ENCODE results near the gene LZTR1.

The LZTR1 gene

DNA sequence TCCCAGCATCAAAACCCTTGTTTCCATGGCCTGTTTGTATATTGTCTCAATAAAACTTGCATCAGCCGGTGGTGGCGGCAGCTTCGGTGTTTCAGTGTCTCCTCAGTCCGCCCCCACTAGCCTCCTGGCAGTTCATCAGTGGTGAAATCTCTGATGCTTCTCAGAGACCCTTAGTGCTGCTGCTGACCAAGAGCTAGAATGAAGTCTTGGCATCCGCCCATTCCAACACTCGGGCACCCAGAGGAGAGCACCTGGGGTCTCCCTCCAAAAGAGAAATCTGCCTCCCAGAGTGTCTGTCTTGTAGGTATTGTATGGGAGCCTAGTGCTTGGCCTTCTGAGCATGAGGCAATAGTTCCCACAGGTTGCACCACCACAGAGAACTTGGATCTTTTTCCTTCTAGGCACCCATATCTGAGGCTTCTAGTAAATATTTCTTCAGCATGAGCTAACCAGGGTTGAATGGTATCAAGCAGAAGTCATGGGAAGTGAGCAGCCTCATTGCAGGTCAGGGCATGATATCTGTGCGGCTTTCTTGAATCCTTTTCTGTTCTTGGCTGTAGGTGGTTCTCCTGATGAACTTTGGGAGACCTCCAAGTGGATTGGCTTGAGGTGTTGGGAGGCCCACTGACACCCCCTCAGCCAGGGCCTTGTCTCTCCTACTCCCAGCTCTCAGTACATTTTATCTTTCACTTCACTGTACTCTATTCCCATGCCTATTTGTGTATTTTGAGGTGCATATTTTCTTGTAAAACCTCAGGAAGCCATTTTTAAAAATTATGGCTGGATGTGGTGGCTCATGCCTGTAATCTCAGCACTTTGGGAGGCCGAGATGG lies 28.2 kb upstream of the LZTR1 start:
- H3K36me3 Mint-ChIP-seq (ENCODE audit: insufficient read depth) = peaks cover 44% of the 10 kb centered on the region
- no peak overlapping the region for H3K27ac Mint-ChIP-seq (ENCODE audit: low read depth)
- H3K9me3 Mint-ChIP-seq = no peaks in the 10 kb centered on the region
- DNase-seq (ENCODE audit: low spot score in 2 of 2) = no peak
- H3K27me3 Mint-ChIP-seq = peaks cover 19% of the 10 kb centered on the region
- H3K4me1 Mint-ChIP-seq = no peaks in the 10 kb centered on the region
- no peak overlapping the region for H3K4me3 Mint-ChIP-seq
- ATAC-seq (replicated peaks; ENCODE audit: extremely low read depth, poor library complexity, severe bottlenecking) = no peak

DNA sequence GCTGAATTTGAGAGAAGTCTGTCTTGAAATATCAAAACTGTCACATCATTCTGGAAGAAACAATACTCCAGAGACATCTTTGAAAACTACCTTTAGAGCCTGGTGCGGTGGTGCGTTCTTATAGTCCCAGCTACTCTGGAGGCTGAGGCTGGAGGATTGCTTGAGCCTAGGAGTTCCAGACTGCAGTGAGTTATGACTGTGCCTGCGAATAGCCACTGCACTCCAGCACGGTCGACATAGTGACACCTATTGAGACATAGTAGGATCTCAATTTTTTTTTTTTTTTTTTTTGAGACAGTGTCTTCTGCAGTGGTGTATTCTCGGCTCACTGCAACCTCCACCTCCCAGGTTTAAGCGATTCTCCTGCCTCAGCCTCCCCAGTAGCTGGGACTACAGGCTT lies 26.5 kb upstream of the LZTR1 start:
- DNase-seq (ENCODE audit: low spot score in 2 of 2) (no peak), ATAC-seq (replicated peaks; ENCODE audit: extremely low read depth, poor library complexity, severe bottlenecking) (no peak)
- no peak overlapping the region for H3K27ac Mint-ChIP-seq (ENCODE audit: low read depth)
- no peak overlapping the region for H3K4me3 Mint-ChIP-seq
- H3K36me3 Mint-ChIP-seq (ENCODE audit: insufficient read depth) = peaks cover 30% of the 10 kb centered on the region
- peaks cover 27% of the 10 kb centered on the region for H3K27me3 Mint-ChIP-seq
- H3K4me1 Mint-ChIP-seq = no peaks in the 10 kb centered on the region
- no peaks in the 10 kb centered on the region for H3K9me3 Mint-ChIP-seq

DNA sequence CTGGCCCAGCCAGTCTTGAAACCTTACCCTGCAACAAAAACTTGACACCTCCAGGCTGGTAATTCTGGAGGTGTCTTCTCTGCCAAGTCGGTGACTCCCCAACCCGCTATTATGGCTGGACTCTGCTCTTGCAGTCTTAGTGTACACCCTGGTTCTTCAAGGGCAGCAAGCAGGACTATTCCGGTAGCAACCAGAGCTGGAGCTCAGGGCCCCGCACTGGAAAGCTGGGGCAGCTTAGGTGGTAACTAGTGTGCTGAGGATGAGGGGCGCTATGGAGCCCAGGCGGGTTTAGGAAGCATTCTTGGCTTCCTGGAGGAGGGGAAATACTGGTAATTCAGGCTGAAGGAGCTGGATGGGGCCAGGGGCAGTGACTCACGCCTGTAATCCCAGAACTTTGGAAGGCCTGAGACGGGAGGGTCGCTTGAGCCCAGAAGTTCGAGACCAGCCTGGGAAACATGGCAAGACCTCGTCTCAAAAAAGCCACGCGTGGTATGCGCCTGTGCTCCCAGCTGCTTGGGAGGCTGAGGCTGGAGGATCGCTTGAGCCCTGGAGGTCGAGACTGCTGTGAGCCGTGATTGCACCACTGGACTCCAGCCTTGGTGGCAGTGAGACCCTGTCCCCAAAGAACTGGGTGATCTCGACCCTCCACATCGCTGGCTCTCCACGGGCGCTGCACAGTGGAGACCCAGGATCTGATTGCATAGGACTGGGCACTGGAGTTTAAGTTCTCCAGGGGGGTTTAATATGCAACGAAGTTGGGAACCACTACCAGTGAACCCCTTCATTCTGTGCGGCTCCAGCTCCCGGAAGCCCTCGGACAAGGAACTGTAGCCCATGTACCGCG lies 25.6 kb upstream of the LZTR1 start:
- Mint-ChIP-seq H3K27me3 (peaks cover 31% of the 10 kb centered on the region), H3K36me3 (ENCODE audit: insufficient read depth) (peaks cover 21% of the 10 kb centered on the region), H3K9me3 (no peaks in the 10 kb centered on the region), H3K27ac (ENCODE audit: low read depth) (no peak overlapping the region), H3K4me3 (peak overlapping the region; percentile 56), H3K4me1 (no peaks in the 10 kb centered on the region)
- DNase-seq (ENCODE audit: low spot score in 2 of 2) (no peak), ATAC-seq (replicated peaks; ENCODE audit: extremely low read depth, poor library complexity, severe bottlenecking) (no peak)

DNA sequence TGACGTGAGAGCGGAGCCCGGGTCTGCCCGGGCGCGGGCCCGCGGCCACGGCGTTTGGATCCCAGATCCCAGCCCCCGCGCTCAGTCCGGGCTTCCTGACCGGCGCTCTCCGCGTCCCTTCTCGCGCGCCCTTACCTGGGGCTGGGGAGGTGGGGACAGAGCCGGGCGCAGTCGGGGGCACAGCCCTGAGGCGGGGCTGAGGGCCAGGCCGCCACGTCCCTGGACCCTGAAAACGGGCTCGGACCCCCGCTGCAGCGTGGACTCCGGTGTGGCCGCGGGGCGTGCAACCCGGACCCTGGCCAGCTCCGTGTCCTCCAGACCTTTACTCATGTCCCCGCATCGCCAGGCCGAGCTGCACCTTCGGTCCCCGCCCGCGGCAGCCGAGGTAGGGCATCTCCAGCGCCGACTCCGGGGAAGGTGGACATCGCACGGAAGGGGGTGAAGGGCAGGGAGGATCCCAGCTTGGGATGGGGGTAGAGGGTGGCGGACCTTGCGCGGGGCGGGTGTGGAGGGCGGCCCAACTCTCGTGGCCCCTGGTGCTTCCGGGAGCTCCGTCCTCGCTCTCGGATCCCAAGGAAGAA lies 24.9 kb upstream of the LZTR1 start:
- Mint-ChIP-seq H3K9me3 (no peaks in the 10 kb centered on the region), H3K4me1 (no peaks in the 10 kb centered on the region), H3K36me3 (ENCODE audit: insufficient read depth) (peaks cover 16% of the 10 kb centered on the region), H3K27ac (ENCODE audit: low read depth) (no peak overlapping the region), H3K27me3 (peaks cover 31% of the 10 kb centered on the region), H3K4me3 (peak overlapping the region; percentile 56)
- DNase-seq (ENCODE audit: low spot score in 2 of 2) (no peak), ATAC-seq (replicated peaks; ENCODE audit: extremely low read depth, poor library complexity, severe bottlenecking) (no peak)

DNA sequence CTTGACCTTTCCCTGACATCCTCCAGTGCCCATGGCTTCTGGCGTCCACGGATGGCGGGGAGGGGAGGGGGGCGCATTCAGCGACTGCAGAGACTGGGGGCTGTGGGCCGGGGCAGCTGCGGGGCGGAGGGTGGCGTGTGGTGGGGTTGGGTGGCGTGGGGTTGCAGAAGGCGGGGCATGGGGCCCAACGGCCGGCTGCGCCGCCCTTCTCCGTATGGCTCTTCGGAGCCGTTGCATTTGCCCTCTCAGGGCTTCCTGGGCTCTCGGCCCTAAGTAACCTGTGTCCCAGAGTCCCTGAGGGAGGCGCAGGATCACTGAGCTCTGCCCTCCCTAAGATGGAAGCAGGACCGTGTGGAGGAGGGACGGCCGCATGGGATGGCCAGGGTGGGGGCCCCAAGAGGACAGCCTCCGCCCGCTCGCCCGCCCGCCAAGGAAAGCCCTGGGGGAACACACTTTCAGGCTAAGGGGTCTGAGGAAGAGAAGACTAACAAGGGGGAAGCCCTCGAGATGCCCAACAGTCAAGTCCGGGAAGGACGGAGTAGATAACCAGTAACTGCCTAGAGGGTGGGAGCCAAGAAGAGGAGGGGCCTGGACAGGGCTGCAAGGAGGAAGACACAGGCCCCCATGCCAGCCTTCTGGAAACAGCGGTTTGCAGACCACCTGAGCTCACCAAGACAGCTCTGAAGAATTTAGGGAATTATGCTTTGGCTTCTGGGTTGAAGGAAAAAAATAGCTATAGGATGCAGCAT lies 24.2 kb upstream of the LZTR1 start:
- Mint-ChIP-seq H3K4me3 (peak overlapping the region; percentile 56), H3K27me3 (peaks cover 31% of the 10 kb centered on the region), H3K4me1 (no peaks in the 10 kb centered on the region), H3K27ac (ENCODE audit: low read depth) (no peak overlapping the region), H3K36me3 (ENCODE audit: insufficient read depth) (peaks cover 10% of the 10 kb centered on the region), H3K9me3 (no peaks in the 10 kb centered on the region)
- peak; percentile 40 for ATAC-seq (replicated peaks; ENCODE audit: extremely low read depth, poor library complexity, severe bottlenecking)
- no peak for DNase-seq (ENCODE audit: low spot score in 2 of 2)

DNA sequence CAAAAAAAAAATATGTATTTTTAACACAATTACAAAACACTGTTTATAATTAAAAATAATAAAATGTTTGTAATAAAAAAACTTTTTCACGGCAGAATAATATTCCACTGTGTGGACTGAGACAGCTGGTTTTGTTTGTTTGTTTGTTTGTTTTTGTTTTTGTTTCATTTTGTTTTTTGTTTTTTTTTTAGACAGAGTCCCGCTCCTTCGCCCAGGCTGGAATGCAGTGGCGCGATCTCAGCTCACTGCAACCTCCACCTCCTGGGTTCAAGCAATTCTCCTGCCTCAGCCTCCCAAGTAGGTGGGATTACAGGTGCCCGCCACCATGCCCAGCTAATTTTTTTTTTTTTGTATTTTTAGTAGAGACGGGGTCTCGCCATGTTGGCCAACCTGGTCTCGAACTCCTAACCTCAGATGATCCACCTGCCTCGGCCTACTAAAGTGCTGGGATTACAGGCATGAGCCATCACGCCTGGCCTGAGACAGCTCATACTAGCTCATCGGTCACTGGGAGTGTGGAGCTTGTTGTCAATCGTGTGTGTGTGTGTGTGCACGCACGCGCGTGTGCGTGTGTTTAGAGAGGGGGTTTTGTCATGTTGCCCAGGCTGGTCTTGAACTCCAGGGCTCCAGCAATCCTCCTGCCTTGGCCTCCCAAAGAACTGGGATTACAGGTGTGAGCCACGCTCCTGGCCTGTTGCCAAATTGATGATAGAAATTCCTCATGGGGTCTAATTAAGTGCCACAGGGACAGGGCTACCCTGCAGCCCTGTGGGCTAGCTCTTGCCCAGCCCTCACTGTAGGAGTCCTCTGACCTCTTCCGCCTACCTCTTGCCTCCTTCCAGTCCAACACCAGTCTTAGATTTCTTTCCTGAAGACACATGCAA lies 22.3 kb upstream of the LZTR1 start:
- no peaks in the 10 kb centered on the region for H3K9me3 Mint-ChIP-seq
- peaks cover 3% of the 10 kb centered on the region for H3K36me3 Mint-ChIP-seq (ENCODE audit: insufficient read depth)
- ATAC-seq (replicated peaks; ENCODE audit: extremely low read depth, poor library complexity, severe bottlenecking) (no peak), DNase-seq (ENCODE audit: low spot score in 2 of 2) (no peak)
- no peak overlapping the region for H3K27ac Mint-ChIP-seq (ENCODE audit: low read depth)
- H3K4me1 Mint-ChIP-seq = peaks cover 6% of the 10 kb centered on the region
- peaks cover 51% of the 10 kb centered on the region for H3K27me3 Mint-ChIP-seq
- no peak overlapping the region for H3K4me3 Mint-ChIP-seq

DNA sequence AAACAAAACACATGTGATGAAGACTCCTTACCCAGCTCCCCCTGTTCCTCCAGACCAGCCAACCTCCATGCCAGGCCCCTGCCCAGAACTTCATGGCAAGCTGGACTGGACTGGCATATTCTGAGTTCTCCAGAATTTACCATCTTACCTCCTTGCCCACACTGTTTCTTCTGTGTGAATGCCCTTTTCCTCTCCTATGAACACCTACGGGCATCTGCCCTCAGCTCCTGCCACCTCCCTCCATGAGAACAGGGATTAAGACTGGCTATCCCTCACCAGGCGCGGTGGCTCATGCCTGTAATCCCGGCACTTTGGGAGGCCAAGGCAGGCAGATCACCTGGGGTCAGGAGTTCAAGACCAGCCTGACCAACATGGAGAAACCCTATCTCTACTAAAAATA lies 21.5 kb upstream of the LZTR1 start:
- Mint-ChIP-seq H3K4me1 (peaks cover 6% of the 10 kb centered on the region), H3K4me3 (no peak overlapping the region), H3K36me3 (ENCODE audit: insufficient read depth) (peaks cover 3% of the 10 kb centered on the region), H3K27me3 (peaks cover 52% of the 10 kb centered on the region), H3K9me3 (no peaks in the 10 kb centered on the region), H3K27ac (ENCODE audit: low read depth) (no peak overlapping the region)
- DNase-seq (ENCODE audit: low spot score in 2 of 2) = no peak
- no peak for ATAC-seq (replicated peaks; ENCODE audit: extremely low read depth, poor library complexity, severe bottlenecking)

DNA sequence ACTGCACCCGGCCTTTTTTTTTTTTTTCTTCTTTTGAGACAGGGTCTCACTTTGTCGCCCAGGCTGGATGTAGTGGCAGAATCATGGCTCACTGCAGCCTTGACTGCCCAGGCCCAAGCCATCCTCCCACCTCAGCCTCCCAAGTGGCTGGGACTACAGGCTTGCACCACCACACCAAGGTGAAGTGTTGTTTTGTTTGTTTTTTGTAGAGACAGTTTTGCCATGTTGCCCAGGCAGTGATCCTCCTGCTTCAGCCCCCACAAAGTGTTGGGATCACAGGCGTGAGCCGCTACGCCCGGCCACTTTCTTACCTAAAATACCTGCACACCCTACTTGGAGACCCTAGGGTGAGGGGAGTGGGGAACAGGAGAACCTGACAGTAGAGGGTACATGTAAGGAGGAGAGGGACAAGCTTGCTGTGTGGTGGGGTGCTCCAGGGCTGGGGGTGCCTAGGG lies 19.6 kb upstream of the LZTR1 start:
- no peak for ATAC-seq (replicated peaks; ENCODE audit: extremely low read depth, poor library complexity, severe bottlenecking)
- Mint-ChIP-seq H3K27ac (ENCODE audit: low read depth) (no peak overlapping the region), H3K4me1 (peaks cover 6% of the 10 kb centered on the region), H3K9me3 (no peaks in the 10 kb centered on the region), H3K27me3 (peaks cover 43% of the 10 kb centered on the region), H3K36me3 (ENCODE audit: insufficient read depth) (peaks cover 2% of the 10 kb centered on the region), H3K4me3 (no peak overlapping the region)
- DNase-seq (ENCODE audit: low spot score in 2 of 2) = no peak

DNA sequence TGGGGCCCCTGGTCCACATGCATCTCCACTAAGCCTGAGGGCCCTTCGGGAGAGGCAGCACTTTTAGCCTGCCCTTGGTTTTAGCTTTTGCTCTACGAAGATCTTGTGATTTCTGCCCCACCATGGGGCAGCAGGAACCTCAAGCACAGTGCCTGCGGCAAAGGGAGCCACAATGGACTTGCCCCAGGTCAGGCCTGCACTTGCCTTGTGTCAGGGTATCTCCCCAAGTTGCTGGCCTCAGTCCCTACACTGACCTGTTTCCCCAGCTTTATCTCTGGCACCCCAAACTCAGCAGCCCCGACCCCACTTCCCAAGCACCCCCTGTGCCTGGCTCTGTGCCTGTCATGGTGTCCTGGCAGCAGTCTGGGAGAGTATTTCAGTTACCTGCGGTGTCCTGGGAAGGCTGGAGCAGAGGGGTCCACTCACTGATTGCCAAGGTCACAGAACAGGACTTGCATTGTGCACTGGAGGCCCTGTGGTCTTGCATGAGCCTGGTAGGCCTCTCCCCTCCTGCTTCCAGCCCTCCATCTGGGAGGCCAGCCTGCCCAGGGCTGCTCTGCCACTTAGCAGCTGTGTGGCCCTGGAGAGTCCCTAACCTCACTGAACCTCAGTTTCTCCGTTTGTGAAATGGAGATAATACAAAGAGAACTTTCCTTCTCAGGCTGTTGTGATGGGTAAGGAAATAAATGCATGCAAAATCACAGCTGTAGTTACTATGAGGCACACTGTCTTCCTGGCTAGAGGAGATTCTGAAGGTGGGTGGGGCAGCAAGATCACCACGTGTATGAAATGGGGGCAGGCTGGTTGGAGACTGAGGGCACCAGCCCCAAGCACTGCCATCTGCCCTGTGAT lies 18.7 kb upstream of the LZTR1 start:
- DNase-seq (ENCODE audit: low spot score in 2 of 2) (no peak), ATAC-seq (replicated peaks; ENCODE audit: extremely low read depth, poor library complexity, severe bottlenecking) (no peak)
- Mint-ChIP-seq H3K27ac (ENCODE audit: low read depth) (no peak overlapping the region), H3K9me3 (no peaks in the 10 kb centered on the region), H3K27me3 (peaks cover 34% of the 10 kb centered on the region), H3K36me3 (ENCODE audit: insufficient read depth) (peaks cover 1% of the 10 kb centered on the region), H3K4me3 (peak overlapping the region; percentile 66), H3K4me1 (peaks cover 6% of the 10 kb centered on the region)

DNA sequence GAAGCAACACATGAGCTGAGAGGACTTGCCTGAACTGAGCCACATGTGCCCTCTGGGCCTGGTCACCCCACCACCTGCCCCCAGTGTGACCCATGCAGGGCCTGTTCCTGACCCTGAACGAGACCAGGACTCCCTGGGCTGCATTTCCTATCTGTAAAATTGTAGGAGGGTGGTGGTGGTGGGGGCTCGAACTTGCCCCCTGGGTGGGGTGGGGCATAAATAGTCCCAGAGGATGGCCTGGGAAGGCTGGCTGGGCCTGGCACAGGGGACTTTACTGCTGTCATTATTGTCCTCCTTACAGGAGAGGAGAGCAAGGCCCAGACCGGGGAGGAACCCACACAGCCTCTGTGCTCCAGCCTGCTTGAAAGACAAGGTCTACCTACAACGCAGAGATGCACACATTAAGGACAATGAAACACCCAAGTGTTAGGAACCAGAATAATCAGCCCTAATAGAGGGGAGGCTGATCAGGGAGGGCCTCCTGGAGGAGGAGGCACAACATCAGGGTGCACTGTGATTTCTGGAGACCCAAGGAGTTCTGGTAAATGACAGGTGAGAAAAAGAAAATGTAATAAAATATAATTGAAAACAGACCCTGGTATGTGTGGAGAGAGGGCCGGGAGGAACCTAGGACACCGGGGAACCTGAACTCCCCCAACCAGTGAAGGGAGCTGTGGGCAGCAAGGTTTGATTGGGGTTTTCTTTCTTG lies 17.9 kb upstream of the LZTR1 start:
- H3K4me1 Mint-ChIP-seq = peaks cover 6% of the 10 kb centered on the region
- DNase-seq (ENCODE audit: low spot score in 2 of 2) = no peak
- H3K27ac Mint-ChIP-seq (ENCODE audit: low read depth) = no peak overlapping the region
- peaks cover 1% of the 10 kb centered on the region for H3K36me3 Mint-ChIP-seq (ENCODE audit: insufficient read depth)
- no peak for ATAC-seq (replicated peaks; ENCODE audit: extremely low read depth, poor library complexity, severe bottlenecking)
- H3K27me3 Mint-ChIP-seq = peaks cover 32% of the 10 kb centered on the region
- no peaks in the 10 kb centered on the region for H3K9me3 Mint-ChIP-seq
- peak overlapping the region; percentile 66 for H3K4me3 Mint-ChIP-seq

DNA sequence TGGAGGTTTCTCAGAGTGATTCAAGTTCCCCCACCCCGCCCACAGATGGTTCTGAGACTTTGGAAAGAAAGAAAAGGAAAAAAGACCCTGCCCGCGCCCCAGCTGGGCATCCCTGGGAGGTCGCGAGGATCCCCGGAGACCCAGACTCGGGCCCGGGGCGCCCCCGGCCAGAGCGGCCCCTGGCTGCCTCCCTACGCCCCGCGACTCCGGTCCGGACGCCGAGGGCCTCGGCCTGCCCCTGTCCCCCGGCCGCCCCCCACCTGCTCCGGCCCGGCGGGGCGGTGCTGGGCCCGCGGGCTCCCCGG lies 17.3 kb upstream of the LZTR1 start:
- Mint-ChIP-seq H3K4me1 (peaks cover 6% of the 10 kb centered on the region), H3K36me3 (ENCODE audit: insufficient read depth) (peaks cover 1% of the 10 kb centered on the region), H3K9me3 (no peaks in the 10 kb centered on the region), H3K4me3 (peak overlapping the region; percentile 66), H3K27ac (ENCODE audit: low read depth) (no peak overlapping the region), H3K27me3 (peaks cover 32% of the 10 kb centered on the region)
- no peak for DNase-seq (ENCODE audit: low spot score in 2 of 2)
- ATAC-seq (replicated peaks; ENCODE audit: extremely low read depth, poor library complexity, severe bottlenecking) = no peak
